Measurements from ENCODE around the gene NINJ1.

Gene NINJ1

GRCh38 chr9:93093127-93093876, 40.7 kb downstream of the NINJ1 start:
- Histone ChIP-seq H2BK5ac (ENCODE audit: low read depth, low read length, poor library complexity, severe bottlenecking) (no peak overlapping the region), H2BK120ac (ENCODE audit: low read depth, low read length) (peak overlapping the region; percentile 21), H3K4me1 (ENCODE audit: control insufficient read depth, insufficient read depth, low read depth, low read length) (peaks cover 39% of the 10 kb centered on the region), H3K23ac (ENCODE audit: low read length in 2 of 2) (no peak overlapping the region), H3K18ac (ENCODE audit: low read depth in 1 of 2, low read length in 2 of 2) (peak overlapping the region in 1 of 2 experiments; percentile 44), H4K8ac (ENCODE audit: low read length) (peak overlapping the region; percentile 27), H3K27me3 (ENCODE audit: control insufficient read depth in 1 of 2, insufficient read depth in 1 of 2, low read length in 2 of 2) (no peaks in the 10 kb centered on the region), H3K4me3 (ENCODE audit: insufficient read depth in 1 of 2, low read depth in 1 of 2, low read length in 2 of 2) (no peak overlapping the region), H3K4me2 (ENCODE audit: low read length, poor library complexity, severe bottlenecking) (no peak overlapping the region), H3K4ac (ENCODE audit: low read depth in 1 of 2, low read length in 2 of 2) (no peak overlapping the region), H2AK5ac (ENCODE audit: low read length, severe bottlenecking) (no peak overlapping the region), H2BK15ac (ENCODE audit: low read depth, poor library complexity, severe bottlenecking) (no peak overlapping the region), H3K79me1 (replicated peaks; ENCODE audit: low read length, poor library complexity, severe bottlenecking) (no peaks in the 10 kb centered on the region), H2BK12ac (ENCODE audit: low read length in 2 of 2) (peak overlapping the region; percentile 18 to 43), H3K14ac (ENCODE audit: low read length in 2 of 2) (no peak overlapping the region), H3K36me3 (ENCODE audit: control insufficient read depth in 1 of 2, insufficient read depth in 2 of 2, low read depth in 1 of 2, low read length in 2 of 2) (no peaks in the 10 kb centered on the region), H3K27ac (ENCODE audit: low read length, poor library complexity, severe bottlenecking) (no peak overlapping the region), H3K9me3 (ENCODE audit: control insufficient read depth, low read length) (peaks cover 29% of the 10 kb centered on the region), H2AFZ (ENCODE audit: low read depth, low read length) (no peak overlapping the region), H3K9ac (ENCODE audit: low read length) (no peak overlapping the region), H4K91ac (ENCODE audit: low read length) (peak overlapping the region; percentile 52)
- no peak for DNase-seq
- WGBS, result 83% methylated on average over 11 of the region's 11 CpGs

DNA sequence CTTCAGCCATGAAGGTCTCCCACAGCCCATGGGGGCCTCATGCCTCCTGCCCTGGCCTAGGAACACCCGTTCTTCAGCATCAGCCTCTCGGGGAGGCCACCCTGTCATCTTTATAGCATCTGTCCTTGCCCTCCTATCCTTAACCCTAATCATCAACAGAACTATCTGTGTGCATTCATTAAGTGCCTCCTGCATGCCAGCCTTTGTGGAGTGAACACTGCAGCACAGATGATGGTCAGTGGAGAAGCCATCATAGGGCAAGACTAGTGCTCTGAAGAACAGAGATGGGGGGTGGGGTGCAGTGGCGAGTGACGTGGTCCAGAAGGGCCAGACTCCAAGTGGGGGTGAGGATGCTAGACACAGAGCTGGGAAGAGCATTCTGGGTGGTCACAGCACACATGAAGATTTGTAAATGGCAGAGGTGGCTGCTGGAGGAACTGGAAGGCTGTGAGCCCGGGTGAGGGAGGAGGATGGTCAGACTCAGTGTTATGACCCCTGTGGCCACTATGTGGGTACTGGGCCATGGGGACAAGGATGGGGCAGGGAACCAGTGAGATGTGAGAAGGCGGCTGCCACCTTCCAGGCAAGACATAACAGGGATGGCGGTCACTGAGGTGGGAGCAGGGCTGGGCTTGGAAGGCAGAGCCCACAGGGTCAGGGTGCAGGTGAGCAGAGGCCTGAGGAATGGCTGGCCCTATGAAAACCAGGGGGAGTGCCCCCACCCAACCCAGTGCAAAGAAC, 41.6 kb downstream of the NINJ1 start:
- Histone ChIP-seq H2BK120ac (ENCODE audit: low read depth, low read length) (no peak overlapping the region), H3K9ac (ENCODE audit: low read length) (peak overlapping the region; percentile 38), H3K4me3 (ENCODE audit: insufficient read depth in 1 of 2, low read depth in 1 of 2, low read length in 2 of 2) (no peak overlapping the region), H3K9me3 (ENCODE audit: control insufficient read depth, low read length) (peaks cover 29% of the 10 kb centered on the region), H3K36me3 (ENCODE audit: control insufficient read depth in 1 of 2, insufficient read depth in 2 of 2, low read depth in 1 of 2, low read length in 2 of 2) (no peaks in the 10 kb centered on the region), H3K4ac (ENCODE audit: low read depth in 1 of 2, low read length in 2 of 2) (peak overlapping the region in 1 of 2 experiments; percentile 35), H4K91ac (ENCODE audit: low read length) (peak overlapping the region; percentile 77), H2BK5ac (ENCODE audit: low read depth, low read length, poor library complexity, severe bottlenecking) (no peak overlapping the region), H2BK12ac (ENCODE audit: low read length in 2 of 2) (peak overlapping the region in 1 of 2 experiments; percentile 6), H3K14ac (ENCODE audit: low read length in 2 of 2) (peak overlapping the region in 1 of 2 experiments; percentile 95), H3K4me2 (ENCODE audit: low read length, poor library complexity, severe bottlenecking) (no peak overlapping the region), H3K27ac (ENCODE audit: low read length, poor library complexity, severe bottlenecking) (peak overlapping the region; percentile 4), H2BK15ac (ENCODE audit: low read depth, poor library complexity, severe bottlenecking) (peak overlapping the region; percentile 73), H3K79me1 (replicated peaks; ENCODE audit: low read length, poor library complexity, severe bottlenecking) (no peaks in the 10 kb centered on the region), H2AFZ (ENCODE audit: low read depth, low read length) (no peak overlapping the region), H4K8ac (ENCODE audit: low read length) (no peak overlapping the region), H3K23ac (ENCODE audit: low read length in 2 of 2) (no peak overlapping the region), H2AK5ac (ENCODE audit: low read length, severe bottlenecking) (no peak overlapping the region), H3K18ac (ENCODE audit: low read depth in 1 of 2, low read length in 2 of 2) (peak overlapping the region in 1 of 2 experiments; percentile 37), H3K4me1 (ENCODE audit: control insufficient read depth, insufficient read depth, low read depth, low read length) (peaks cover 31% of the 10 kb centered on the region), H3K27me3 (ENCODE audit: control insufficient read depth in 1 of 2, insufficient read depth in 1 of 2, low read length in 2 of 2) (no peaks in the 10 kb centered on the region)
- 94% methylated on average over 6 of the region's 7 CpGs for WGBS
- no peak for DNase-seq

DNA sequence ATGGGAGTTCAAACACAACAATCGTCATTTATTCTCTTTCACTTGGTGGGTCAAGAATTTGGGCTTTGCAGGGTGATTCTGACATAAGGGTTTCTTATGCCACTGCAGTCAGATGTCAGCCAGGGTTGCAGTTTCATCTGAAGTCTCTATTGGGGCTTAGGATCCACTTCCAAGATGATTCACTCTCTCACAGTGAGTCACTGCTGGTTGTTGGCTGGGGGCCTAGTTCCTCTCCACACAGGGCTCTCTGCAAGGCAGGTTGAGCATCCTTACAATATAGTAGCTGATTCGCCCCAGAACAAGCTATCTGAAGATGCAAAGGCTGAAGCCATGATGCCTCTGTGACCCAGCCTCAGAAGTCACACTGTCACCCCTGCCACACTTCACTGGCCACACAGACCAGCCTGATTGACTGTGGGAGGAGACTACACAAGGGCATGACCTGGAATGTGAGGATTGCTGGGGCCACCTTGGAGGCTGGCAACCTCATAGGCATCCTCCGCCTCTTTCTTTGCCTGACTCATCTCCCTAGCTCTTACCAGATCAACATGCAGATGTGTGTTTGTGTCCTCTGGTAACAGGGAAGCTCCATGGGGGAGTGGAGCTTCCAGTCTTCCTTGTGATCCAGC, 42.5 kb downstream of the NINJ1 start:
- Histone ChIP-seq H4K91ac (ENCODE audit: low read length) (no peak overlapping the region), H3K9ac (ENCODE audit: low read length) (peak overlapping the region; percentile 38), H3K27ac (ENCODE audit: low read length, poor library complexity, severe bottlenecking) (peak overlapping the region; percentile 4), H3K23ac (ENCODE audit: low read length in 2 of 2) (no peak overlapping the region), H2BK12ac (ENCODE audit: low read length in 2 of 2) (no peak overlapping the region), H2BK15ac (ENCODE audit: low read depth, poor library complexity, severe bottlenecking) (no peak overlapping the region), H2AK5ac (ENCODE audit: low read length, severe bottlenecking) (no peak overlapping the region), H2BK5ac (ENCODE audit: low read depth, low read length, poor library complexity, severe bottlenecking) (no peak overlapping the region), H2BK120ac (ENCODE audit: low read depth, low read length) (no peak overlapping the region), H3K79me1 (replicated peaks; ENCODE audit: low read length, poor library complexity, severe bottlenecking) (no peaks in the 10 kb centered on the region), H3K4me2 (ENCODE audit: low read length, poor library complexity, severe bottlenecking) (no peak overlapping the region), H3K9me3 (ENCODE audit: control insufficient read depth, low read length) (peaks cover 29% of the 10 kb centered on the region), H4K8ac (ENCODE audit: low read length) (no peak overlapping the region), H3K4me3 (ENCODE audit: insufficient read depth in 1 of 2, low read depth in 1 of 2, low read length in 2 of 2) (peak overlapping the region in 1 of 2 experiments; percentile 4), H3K18ac (ENCODE audit: low read depth in 1 of 2, low read length in 2 of 2) (no peak overlapping the region), H2AFZ (ENCODE audit: low read depth, low read length) (no peak overlapping the region), H3K27me3 (ENCODE audit: control insufficient read depth in 1 of 2, insufficient read depth in 1 of 2, low read length in 2 of 2) (no peaks in the 10 kb centered on the region), H3K14ac (ENCODE audit: low read length in 2 of 2) (no peak overlapping the region), H3K4me1 (ENCODE audit: control insufficient read depth, insufficient read depth, low read depth, low read length) (peaks cover 23% of the 10 kb centered on the region), H3K36me3 (ENCODE audit: control insufficient read depth in 1 of 2, insufficient read depth in 2 of 2, low read depth in 1 of 2, low read length in 2 of 2) (no peaks in the 10 kb centered on the region), H3K4ac (ENCODE audit: low read depth in 1 of 2, low read length in 2 of 2) (no peak overlapping the region)
- DNase-seq, result peak; percentile 86
- 67% methylated on average over 2 of the region's 3 CpGs for WGBS

DNA sequence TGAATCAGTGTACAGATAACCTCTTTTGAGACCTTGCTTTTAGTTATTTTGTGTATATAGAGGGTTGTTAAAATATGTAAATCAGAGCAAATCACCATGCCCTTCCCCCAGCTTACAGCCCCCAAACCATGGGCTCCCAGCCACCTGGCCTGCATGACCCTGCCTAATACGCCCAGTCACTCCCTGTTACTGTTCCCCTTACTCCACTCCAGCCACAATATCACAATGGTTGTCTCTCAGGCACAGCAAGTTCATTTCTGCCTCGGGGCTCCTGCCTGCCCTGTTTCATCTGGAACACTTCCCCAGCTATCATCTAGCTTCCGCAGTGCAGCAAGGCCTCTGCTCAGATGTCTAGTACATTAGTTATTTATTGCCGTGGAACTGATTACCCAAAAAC, 43.0 kb downstream of the NINJ1 start:
- Histone ChIP-seq H3K27me3 (ENCODE audit: control insufficient read depth in 1 of 2, insufficient read depth in 1 of 2, low read length in 2 of 2) (no peaks in the 10 kb centered on the region), H2BK120ac (ENCODE audit: low read depth, low read length) (no peak overlapping the region), H3K79me1 (replicated peaks; ENCODE audit: low read length, poor library complexity, severe bottlenecking) (no peaks in the 10 kb centered on the region), H3K4me2 (ENCODE audit: low read length, poor library complexity, severe bottlenecking) (no peak overlapping the region), H2AK5ac (ENCODE audit: low read length, severe bottlenecking) (no peak overlapping the region), H3K9me3 (ENCODE audit: control insufficient read depth, low read length) (peaks cover 29% of the 10 kb centered on the region), H2BK12ac (ENCODE audit: low read length in 2 of 2) (no peak overlapping the region), H3K14ac (ENCODE audit: low read length in 2 of 2) (no peak overlapping the region), H3K9ac (ENCODE audit: low read length) (no peak overlapping the region), H3K27ac (ENCODE audit: low read length, poor library complexity, severe bottlenecking) (no peak overlapping the region), H3K4ac (ENCODE audit: low read depth in 1 of 2, low read length in 2 of 2) (no peak overlapping the region), H2AFZ (ENCODE audit: low read depth, low read length) (no peak overlapping the region), H3K36me3 (ENCODE audit: control insufficient read depth in 1 of 2, insufficient read depth in 2 of 2, low read depth in 1 of 2, low read length in 2 of 2) (no peaks in the 10 kb centered on the region), H4K91ac (ENCODE audit: low read length) (no peak overlapping the region), H4K8ac (ENCODE audit: low read length) (no peak overlapping the region), H2BK5ac (ENCODE audit: low read depth, low read length, poor library complexity, severe bottlenecking) (no peak overlapping the region), H3K18ac (ENCODE audit: low read depth in 1 of 2, low read length in 2 of 2) (no peak overlapping the region), H3K4me3 (ENCODE audit: insufficient read depth in 1 of 2, low read depth in 1 of 2, low read length in 2 of 2) (peak overlapping the region in 1 of 2 experiments; percentile 4), H2BK15ac (ENCODE audit: low read depth, poor library complexity, severe bottlenecking) (no peak overlapping the region), H3K23ac (ENCODE audit: low read length in 2 of 2) (no peak overlapping the region), H3K4me1 (ENCODE audit: control insufficient read depth, insufficient read depth, low read depth, low read length) (peaks cover 23% of the 10 kb centered on the region)
- DNase-seq, result no peak
- 90% methylated on average over 4 of the region's 4 CpGs for WGBS
